Kidney capillary endothelial cell (primary cell): ENCODE measurements around the gene GAL3ST3.
"Not testable (repeated sequence)": the region's sequence is repeated elsewhere in the genome, so short reads cannot be mapped to it uniquely, and the experiment has no call there.

Experiments used
- DNase-seq: peaks from one replicate; pipeline ENCODE4 v3.0.0-alpha.2; 2018; ENCODE audit warnings: low spot score

The GAL3ST3 gene

DNA sequence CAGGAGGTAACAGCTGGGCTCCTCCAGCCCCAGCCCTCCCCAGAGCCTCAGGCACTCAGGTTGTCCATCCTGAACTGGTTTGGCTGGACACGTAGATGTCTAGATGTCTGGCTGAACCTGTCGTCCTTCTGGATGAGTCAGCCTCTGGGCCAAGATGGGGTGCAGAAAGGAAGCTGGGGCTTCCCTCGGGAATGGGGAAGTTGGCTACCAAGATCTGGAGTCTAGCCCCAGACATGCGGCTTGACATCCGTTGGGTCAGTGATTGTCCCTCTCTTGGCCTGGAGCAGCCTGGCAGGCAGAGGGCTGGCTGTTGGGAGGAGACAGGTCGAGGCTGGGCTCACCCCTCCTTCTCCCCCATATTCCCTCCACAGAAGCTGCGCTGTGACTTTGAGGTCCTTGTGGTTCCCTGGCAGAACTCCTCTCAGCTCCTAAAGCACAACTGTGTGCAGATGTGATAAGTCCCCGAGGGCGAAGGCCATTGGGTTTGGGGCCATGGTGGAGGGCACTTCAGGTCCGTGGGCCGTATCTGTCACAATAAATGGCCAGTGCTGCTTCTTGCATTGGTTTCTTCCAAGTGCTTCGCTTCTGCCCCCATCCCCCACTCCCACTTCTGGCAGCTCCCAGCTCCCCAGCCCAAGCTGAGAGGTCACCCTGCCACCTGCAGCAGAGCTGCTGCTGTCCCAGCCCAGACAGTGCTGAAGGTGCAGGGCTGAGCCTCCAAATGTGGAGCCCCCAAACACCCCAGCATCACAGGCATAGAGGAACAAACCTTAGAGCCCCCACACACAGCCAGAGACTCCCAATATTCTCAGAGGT lies 35.8 kb downstream of the GAL3ST3 start:
- no peak for DNase-seq

DNA sequence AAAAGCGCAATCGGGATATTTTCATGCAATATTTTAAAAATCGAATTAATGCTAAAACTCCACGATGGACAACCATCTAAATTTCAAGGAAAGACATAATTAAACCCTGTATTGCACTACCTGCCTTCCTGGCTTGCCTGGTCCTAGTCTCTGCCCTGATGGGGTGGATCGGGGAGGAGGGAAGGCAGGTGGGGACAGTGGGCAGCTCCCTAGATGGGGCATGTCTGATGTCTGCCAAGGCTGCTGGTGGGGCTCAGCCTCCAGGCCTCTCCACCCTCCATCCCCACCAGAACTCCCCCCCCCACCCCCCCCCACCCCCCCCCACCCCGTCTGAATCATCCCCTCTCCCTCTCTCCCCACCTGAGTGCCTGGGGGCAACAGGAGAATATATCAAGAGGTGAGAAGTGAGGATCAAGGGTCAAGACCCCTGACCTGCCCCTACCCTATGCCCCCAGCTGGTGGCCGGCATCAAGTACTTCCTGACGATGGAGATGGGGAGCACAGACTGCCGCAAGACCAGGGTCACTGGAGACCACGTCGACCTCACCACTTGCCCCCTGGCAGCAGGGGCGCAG lies 36.5 kb downstream of the GAL3ST3 start:
- DNase-seq: no peak

DNA sequence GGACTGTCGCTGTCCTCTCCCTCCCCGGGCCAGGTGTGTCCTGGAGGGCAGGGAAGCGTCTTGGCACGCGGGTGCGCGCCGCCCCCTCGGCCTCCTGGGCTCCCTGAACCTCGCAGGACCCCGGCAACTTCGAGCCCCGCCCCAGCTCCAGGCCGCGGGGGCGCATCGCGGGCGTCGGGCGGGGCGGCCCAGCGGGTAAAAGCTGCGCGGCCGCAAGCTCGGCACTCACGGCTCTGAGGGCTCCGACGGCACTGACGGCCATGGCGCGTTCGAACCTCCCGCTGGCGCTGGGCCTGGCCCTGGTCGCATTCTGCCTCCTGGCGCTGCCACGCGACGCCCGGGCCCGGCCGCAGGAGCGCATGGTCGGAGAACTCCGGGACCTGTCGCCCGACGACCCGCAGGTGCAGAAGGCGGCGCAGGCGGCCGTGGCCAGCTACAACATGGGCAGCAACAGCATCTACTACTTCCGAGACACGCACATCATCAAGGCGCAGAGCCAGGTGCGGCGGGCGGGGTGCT lies 37.1 kb downstream of the GAL3ST3 start, which contains the start of gene CST6:
Gene CST6, plus strand, starts transcription at position 224 of the 519 bp plus-strand sequence. Its CDS starts 37 bp downstream, at position 261.
- no peak for DNase-seq

DNA sequence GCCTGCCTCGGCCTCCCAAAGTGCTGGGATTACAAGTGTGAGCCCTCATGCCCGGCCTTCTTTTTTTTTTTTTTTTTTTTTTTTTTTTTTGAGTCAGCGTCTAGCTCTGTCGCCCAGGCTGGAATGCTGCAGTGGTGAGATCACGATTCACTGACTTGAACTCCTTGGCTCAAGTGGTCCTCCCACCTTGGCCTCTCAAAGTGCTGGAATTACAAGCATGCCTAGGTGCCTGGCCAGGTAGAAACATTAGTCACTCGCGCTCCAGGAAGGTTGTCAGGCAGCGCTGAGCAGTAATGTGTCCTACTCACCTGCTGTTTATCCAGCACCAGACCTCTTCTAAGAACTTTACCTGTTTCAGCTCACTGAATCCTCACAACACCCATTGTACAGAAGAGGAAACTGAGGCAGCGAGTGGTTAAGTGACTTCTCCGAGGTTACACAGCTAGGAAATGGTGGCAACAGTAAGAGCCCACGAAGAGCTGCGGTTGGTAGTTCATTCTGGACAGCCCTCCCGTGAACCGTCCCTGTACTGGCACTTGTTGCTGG lies 37.6 kb downstream of the GAL3ST3 start:
- no peak for DNase-seq

DNA sequence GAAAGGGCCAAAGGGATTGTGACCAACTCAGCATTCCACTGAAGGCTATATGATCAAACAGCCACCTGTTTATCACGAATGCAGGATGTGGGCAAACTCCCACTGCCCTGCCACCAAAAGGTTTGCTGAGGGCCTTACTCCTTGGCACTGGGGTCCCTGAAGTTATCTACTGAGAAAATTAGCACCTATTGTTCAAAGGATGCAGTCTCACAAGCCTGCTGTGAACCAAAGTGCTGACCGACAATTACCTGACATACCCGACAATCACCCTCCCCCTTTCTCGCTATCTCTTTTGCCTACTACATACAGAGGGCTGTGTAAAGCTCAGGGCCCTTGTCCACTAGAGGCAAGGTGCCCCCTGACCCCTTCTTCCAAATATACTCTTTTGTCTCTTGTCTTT lies 38.9 kb downstream of the GAL3ST3 start:
- DNase-seq: not testable (repeated sequence)

DNA sequence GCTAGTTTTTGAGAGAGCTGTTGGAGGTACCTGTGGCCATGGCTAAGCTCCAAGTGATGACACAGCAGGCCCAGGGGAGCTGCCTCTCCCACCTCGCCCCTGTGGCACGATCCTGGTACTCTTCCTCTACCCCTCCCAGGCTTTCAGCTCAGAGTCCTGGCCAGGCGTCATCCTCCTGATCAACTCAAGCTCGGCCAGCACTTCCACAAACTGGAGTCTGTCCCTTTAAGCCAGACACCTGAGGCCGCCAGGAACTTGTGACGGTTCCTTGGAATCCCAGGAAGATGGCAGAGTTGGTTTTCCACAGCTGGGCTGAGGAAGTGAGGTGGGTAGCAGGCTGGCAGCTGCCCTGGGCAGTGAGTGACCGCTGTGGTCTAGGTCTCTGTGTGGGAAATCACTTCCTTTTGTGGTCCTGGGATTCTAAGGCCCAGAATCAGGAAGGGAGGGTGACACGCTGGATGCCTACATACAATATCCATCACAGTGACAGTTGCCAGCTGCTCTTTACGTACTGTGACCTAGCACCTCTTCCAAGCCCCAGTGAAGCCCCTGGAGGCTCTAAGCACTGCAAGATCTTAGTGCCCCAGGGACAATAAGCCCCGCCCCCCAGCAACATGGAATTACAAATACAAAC lies 40.4 kb downstream of the GAL3ST3 start:
- no peak for DNase-seq

DNA sequence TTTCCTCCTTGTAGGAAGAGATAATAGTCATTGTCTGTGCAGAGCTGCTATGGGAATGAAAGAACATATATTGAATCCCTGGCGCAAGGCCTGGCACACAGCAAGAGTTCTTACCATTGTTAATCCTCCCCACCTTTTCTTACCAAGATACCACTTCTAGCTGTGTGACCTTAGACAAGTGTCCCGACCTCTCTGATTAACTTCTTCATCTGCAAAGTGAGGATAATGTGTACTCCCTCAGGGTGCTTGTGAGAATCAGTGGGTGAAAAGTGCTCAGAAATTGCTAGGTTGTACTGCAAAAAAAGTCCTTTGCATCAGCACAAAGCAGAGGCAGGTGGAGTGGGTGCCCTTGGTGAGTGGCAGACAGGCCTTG lies 40.9 kb downstream of the GAL3ST3 start:
- no peak for DNase-seq

DNA sequence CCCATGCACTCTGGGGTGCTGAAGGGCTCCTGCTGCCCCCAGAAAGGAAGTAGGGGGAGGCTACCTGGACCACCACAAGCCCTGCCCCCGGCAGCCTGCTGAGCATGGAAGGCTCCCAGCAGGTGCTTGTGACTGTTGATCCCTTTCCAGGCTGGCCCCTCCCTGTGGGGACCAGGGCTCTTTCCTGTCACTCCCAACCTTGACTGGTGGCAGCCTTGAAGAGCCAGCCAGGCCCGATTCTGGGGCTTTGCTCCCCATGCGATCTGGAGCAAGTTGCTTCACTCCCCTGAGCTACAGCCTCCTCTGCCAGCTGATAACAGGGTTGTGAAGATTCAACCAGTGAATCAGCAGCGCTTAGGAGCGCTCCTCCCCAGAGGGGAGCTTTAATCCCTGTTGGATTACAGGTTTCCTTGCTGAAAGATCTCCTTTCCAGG lies 41.7 kb downstream of the GAL3ST3 start:
- no peak for DNase-seq

DNA sequence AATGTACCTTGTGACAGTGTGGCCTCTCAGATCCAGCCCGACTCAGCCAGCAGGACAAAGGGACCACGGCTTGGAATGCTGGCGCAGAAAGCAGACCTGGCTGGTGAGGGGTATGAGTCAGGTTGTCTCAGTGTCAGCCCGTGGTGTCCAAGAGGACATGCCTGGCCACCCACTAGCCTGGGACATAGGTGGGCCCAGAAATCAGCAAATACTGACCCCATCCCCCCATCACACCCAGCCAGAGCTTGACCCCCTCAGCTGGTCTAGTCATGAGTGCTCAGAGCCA lies 42.1 kb downstream of the GAL3ST3 start:
- DNase-seq: no peak

DNA sequence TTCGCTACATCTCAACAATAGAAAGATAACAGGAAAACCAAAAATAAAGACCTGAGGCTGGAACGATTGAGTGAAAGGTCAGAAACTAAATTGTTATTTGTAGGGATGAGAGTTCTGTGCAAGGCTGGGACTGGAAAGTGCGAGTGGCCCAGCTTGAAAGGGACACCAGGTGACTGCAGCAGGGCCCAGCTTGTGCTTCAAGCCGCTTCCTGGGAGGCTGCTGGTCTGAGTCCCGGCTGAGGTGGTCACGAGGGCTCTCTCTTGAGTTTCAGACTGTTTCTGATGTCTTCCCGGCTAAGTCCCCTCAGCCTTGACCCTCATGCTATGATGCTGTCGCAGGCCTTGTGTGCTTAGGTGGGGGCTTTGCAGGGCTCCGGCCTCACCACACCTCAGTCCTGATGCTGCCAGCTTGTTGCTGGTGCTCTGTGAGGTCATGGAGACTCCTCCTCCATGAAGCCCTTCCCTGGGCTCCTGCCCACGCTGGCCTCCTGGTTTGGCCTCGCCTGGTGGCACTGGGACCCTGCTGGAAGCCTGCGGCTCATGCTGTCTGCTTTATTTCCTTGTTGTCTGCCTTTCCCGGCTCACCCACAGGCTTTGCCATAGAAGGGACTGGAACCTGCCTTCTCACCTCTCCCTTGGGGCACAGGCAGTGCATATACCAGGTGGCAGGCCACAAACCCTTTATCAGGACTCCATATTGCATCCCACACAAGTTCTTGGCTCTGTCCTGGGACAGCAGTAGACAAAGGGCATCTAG lies 42.6 kb downstream of the GAL3ST3 start:
- no peak for DNase-seq

DNA sequence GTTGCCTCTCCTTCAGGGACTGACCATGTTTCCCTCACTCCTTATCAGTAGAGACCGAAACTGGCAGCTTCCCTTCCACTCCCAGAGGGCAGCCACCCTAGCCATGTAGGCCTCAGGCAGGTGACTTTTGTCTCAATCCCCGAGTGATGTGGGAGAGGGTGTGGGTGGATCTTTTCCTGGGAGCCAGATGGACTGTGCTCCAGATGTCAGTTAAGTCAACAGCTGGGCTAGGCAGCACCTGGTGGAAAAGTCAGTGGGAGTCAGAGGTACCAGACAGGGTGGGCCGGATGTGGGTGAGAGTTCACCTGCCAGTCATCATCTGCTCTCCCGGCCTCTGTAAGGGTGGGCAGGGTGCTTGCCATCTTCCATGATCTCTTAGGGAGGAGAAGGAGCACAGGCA lies 44.8 kb downstream of the GAL3ST3 start:
- no peak for DNase-seq

DNA sequence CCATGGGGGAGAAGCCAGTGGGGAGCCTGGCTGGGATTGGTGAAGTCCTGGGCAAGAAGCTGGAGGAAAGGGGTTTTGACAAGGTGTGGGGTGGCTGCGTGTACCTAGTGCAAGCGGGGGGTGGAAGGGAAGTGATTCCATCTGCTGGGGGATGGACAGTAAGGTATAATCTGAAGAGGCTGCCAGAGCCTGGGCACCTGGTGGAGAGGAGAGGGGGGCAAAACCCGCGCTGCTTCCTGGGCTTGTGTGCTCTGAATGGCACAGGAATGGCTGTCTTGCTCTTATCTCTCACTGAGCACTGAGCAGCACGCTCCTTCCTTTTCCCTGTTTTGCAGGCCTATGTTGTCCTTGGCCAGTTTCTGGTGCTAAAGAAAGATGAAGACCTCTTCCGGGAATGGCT lies 45.7 kb downstream of the GAL3ST3 start:
- no peak for DNase-seq

DNA sequence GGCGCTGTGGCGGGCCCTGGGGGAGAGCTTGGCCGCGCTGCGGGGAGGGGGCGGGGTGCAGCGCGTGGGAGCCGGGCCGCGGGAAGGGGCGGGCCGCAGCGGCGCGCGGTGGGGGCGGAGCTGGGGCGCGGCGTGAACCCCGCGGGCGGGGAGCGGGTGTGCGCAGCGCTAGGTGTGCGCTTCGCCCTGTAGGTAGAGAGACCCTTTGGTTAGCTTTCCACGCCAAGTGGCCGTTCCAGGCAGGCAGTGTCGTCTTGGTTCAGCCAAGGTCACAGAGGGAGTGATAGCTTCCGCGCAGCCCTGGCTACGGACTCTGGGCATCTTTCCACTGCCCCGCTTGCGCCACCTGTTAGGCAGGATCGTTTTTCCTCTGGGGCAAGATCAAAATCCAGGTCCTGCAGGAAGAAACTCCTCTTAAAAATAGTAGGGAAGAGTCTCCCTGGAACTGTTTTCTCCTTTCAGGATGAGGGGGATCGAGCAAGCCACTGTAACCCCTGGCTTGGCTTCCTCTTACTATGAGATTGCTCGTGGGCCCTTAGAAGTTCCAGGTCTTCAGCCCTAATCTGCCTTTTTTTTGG lies 46.2 kb downstream of the GAL3ST3 start:
- DNase-seq: peak; percentile 16

DNA sequence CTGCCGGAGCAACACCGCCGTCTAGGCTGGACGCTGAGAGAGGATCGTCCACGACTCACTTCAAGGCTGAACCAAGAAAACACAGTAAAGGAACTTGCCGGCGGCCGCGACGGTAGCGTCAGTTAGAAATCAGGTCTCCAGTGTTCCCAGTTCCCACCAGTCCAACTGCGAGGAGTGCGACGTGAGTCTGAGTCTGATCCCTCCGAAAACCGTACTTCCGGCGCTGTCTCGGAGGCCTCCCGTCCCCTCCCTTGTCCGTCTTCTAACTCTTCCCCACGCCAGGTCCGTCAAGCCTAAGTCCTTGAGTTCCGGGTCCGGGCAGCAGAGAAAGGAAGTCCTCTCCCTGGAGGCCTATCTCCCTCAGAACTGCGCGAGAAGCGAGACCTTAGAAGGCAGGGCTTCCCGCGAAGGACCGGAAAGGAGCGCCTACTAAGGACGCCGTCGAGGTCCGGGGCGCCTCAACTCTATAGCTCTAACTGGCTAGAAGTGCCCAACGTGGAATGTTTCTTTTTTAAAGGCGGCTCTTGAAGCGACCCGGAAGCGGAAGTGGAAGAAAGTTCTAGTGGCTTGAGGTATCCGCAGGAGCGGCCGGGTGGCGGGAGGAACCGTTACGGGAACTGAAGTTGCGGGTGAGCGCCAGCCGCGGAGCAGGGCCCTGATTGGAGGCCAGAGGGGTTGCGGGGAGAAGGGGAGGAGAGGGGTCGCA lies 46.9 kb downstream of the GAL3ST3 start, which contains the start of the genes BANF1 and EIF1AD:
Gene BANF1, plus strand, starts transcription at position 562 of the 706 bp plus-strand sequence. CDS start 748 bp downstream, outside the sequence.
Gene EIF1AD, minus strand, starts transcription at position 216 of the 706 bp plus-strand sequence. CDS start 1,768 bp downstream, outside the sequence.
- peak; percentile 97 for DNase-seq

DNA sequence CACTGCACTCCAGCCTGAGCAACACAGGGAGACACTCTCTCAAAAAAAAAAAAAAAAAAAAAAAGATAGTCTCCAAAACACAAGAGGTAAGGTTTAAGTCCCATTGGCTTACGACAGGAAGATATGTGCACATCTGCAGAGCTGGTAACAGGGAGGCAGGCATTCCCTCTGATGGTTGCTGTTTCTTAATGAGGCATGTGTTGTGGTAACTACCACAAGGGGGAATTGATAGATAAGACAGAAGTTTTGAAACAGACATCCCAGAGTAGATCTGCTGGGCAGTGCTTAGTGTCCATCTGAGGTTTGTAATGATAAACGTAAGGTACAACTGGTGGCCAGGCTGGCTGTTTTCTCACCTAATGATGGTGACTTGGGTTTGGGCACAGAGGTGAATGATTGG lies 51.7 kb downstream of the GAL3ST3 start:
- DNase-seq: no peak

DNA sequence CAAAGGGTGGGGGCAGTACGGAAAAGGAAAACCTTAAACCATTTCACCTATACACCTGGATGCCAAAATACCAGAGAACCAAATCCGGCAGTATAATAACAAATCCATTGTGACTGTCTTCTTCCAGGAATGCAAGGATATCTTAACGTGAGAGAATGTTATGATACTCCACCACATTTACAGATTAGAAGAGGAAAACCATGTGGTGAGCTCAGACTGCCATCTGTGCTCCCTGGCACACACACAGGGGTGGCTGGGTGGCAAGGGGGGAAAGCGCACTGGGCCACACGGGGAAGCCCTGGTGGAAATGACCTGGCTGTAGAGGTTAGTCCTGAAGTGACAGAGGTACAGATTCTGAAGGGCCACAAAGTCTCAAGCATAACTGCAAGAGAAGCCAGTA lies 56.9 kb downstream of the GAL3ST3 start:
- no peak for DNase-seq
